Breast epithelium (tissue), 4 donors: ENCODE results near the gene RPL29. TPM values are rescaled to one million over a fixed set of nuclear protein-coding genes. Genes with fewer than 3 reads are reported as not detected.

Experiments used
- DNase-seq, 2 donors: peaks; one replicate each; pipeline ENCODE4 v3.0.0-alpha.2; 2019; ENCODE audit warnings: low spot score in 2 of 2
- H3K27ac ChIP-seq, 2 donors: fragments of 200-600 bp; sonication (generic) in 1 of 2; one replicate each; pipeline ENCODE4 v1.5.1; 2016 to 2019; ENCODE audit warnings: mild to moderate bottlenecking in 1 of 2
- H3K27me3 ChIP-seq, 2 donors: fragments of 200-600 bp; sonication (generic) in 1 of 2; one replicate each; pipeline versions ENCODE4 v1.5.1 to v1.6.0; 2017 to 2019; ENCODE audit warnings: control low read depth in 1 of 2, mild to moderate bottlenecking in 1 of 2
- H3K36me3 ChIP-seq: fragments of 200-600 bp; one replicate; pipeline ENCODE4 v1.5.1; 2019
- H3K4me1 ChIP-seq, 2 donors: fragments of 200-600 bp; sonication (generic); one replicate each; pipeline ENCODE4 v1.5.1; 2016 to 2019; ENCODE audit warnings: control low read depth in 1 of 2
- H3K4me3 ChIP-seq, 3 donors: fragments of 200-600 bp; sonication (generic); 1 replicate in 2 of 3; 2 replicates in 1 of 3; pipeline ENCODE4 v1.5.1; 2016 to 2019; ENCODE audit warnings: mild to moderate bottlenecking in 3 of 3, moderate library complexity in 2 of 3
- H3K9me3 ChIP-seq, 2 donors: fragments of 200-600 bp; sonication (generic) in 1 of 2; one replicate each; pipeline ENCODE4 v1.5.1; 2016 to 2019; ENCODE audit warnings: control low read depth in 1 of 2
- POLR2A ChIP-seq: fragments of 450-650 bp; IDR thresholded peaks from one replicate; pipeline ENCODE4 v1.6.1; 2016; ENCODE audit warnings: antibody characterized with exemption, mild to moderate bottlenecking, moderate library complexity
- POLR2AphosphoS5 ChIP-seq, 3 donors: sonication (generic); formaldehyde crosslinking; IDR thresholded peaks; one replicate each; pipeline ENCODE4 v1.6.1; 2017; ENCODE audit warnings: antibody characterized with exemption in 3 of 3
- intact Hi-C: fragments of 100-400 bp; cut with DNase I; formaldehyde crosslinking; loops from one replicate; pipeline ENCODE4 v1.15.1; 2023; ENCODE audit warnings: low total_unique reads
- total RNA-seq, 3 donors: library from RNA; depleted of rRNA; stranded (reverse); fragments of >200 nt; gene quantifications; one replicate each; pipeline ENCODE4 v1.1.0, GENCODE V29; 2016
- TF ChIP-seq, protein P1 (sequence below), 3 donors: fragments of 450-650 bp; IDR thresholded peaks; one replicate each; pipeline ENCODE4 v1.5.1; 2016 to 2017; ENCODE audit warnings: antibody characterized with exemption in 3 of 3, mild to moderate bottlenecking in 3 of 3, moderate library complexity in 3 of 3

The RPL29 gene
- total RNA-seq, 3 donors from 2014 or later = 1,890 to 2,530 (median 2,229) TPM

DNA sequence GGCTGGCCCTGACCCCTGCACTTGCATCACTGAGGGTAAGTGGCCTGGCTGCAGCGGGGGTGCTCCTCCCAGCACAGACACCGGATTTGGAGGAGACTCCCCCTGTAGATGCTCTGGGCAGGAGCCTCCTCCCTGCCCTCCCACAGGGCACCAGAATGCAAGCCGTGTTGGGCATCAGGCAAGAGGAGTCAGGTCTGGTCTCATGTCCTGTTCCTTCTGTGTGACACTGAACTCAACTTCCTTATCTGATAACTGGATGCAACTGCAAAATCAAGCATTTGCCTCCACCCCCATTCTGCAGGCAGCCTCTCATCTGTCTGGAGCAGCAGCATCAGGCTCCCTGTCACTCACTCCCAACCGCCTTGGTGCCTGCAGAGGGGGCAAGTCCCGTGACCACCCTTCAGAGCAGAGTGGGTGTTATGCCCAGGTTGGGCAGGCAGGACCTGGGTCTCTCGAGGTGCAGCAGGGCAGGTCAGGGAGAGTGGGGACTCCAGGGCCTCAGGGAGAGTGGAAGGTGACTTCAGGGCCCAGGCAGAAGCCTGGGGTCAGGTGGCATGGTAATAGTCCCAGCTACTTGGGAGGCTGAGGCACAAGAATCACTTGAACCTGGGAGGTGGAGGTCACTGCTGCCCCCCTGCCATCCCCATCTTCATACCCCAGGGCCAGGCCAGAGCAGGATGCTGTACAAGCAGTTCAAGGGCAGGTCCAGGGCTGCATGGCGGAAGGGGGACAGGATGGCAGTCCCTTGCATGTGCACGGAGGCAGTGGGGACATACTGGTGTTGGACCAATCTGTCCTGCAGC lies 10.5 kb upstream of the RPL29 start:
- TF ChIP-seq POLR2A = no peak
- TF ChIP-seq, protein P1, sequence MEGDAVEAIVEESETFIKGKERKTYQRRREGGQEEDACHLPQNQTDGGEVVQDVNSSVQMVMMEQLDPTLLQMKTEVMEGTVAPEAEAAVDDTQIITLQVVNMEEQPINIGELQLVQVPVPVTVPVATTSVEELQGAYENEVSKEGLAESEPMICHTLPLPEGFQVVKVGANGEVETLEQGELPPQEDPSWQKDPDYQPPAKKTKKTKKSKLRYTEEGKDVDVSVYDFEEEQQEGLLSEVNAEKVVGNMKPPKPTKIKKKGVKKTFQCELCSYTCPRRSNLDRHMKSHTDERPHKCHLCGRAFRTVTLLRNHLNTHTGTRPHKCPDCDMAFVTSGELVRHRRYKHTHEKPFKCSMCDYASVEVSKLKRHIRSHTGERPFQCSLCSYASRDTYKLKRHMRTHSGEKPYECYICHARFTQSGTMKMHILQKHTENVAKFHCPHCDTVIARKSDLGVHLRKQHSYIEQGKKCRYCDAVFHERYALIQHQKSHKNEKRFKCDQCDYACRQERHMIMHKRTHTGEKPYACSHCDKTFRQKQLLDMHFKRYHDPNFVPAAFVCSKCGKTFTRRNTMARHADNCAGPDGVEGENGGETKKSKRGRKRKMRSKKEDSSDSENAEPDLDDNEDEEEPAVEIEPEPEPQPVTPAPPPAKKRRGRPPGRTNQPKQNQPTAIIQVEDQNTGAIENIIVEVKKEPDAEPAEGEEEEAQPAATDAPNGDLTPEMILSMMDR (IDR thresholded peaks at IDR 0.05) = no peak
- TF ChIP-seq POLR2AphosphoS5 (IDR thresholded peaks at IDR 0.05) = no peak
- Histone ChIP-seq H3K27me3 (no peaks in the 10 kb centered on the region), H3K9me3 (no peaks in the 10 kb centered on the region), H3K4me3 (peak overlapping the region in 1 of 3 donors; percentile 54), H3K27ac (peak overlapping the region; percentile 55 to 70), H3K4me1 (peaks cover 7 to 12% of the 10 kb centered on the region in 2 donors), H3K36me3 (no peaks in the 10 kb centered on the region)
- no peak for DNase-seq
- intact Hi-C loops = loop anchor here (10.0 kb wide), 1 partner anchor 49 kb away; the partner anchor contains the start of gene DUSP7

DNA sequence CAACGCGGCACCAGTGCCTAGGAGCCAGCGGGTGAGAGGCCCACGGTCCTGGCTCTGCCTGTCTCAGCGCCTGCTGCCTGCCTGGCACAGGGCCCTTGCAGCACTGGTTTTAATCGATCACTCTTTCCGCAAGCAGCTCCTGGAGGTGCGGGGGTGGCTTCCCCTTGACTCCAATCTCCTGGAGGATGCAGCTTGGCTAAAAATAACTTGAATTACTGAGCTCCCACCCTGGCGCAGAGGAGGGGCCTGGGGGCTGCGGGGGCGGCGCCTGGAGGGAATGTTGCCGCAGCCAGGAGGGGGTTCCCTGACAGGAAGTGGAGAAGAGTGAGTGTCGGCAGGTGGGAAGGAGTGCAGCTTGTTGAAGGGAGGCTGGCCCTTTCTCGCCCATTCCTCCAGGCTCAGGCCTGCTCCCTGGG lies 9.9 kb upstream of the RPL29 start:
- H3K27me3 ChIP-seq = no peaks in the 10 kb centered on the region
- TF ChIP-seq POLR2AphosphoS5 (IDR thresholded peaks at IDR 0.05) (no peak), POLR2A (no peak)
- TF ChIP-seq, protein P1 (IDR thresholded peaks at IDR 0.05) = no peak
- DNase-seq = peak in 1 of 2 donors; percentile 43
- H3K4me1 ChIP-seq = peaks cover 7 to 12% of the 10 kb centered on the region in 2 donors
- no peaks in the 10 kb centered on the region for H3K9me3 ChIP-seq
- H3K36me3 ChIP-seq = no peaks in the 10 kb centered on the region
- H3K4me3 ChIP-seq = peak overlapping the region in 1 of 3 donors; percentile 54
- H3K27ac ChIP-seq = peak overlapping the region; percentile 55 to 70
- intact Hi-C loops = loop anchor here (10.0 kb wide), 1 partner anchor 49 kb away; the partner anchor contains the start of gene DUSP7

DNA sequence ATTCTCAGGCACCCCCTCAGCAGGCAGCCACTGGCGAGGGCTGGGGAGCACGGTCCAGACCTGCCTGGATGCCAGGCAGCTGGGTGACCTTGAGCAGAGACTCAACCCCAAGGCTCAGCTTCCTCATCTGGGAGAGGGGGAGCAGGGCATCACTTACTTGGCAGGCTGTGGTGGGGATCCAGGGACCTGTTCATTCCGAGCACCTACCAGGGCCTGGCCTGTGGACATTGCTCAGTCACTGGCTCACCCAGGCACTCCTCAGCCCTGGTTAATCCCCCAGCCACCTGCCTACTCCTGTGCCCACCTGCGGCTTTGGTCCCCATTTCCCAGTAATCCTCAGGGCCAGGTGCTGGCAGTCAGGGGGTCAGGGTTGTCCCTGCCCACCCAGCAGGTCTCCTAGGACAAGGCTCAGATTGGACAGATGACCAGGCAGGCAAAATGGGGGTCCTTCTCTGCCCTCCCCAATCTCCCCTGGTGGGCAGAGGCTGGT lies 9.3 kb upstream of the RPL29 start:
- no peaks in the 10 kb centered on the region for H3K36me3 ChIP-seq
- DNase-seq = no peak
- H3K27me3 ChIP-seq = no peaks in the 10 kb centered on the region
- intact Hi-C loops = loop anchor here (5.0 to 10.0 kb wide), 2 partner anchors 50 to 137 kb away; partner anchors contain the start of gene DUSP7
- TF ChIP-seq, protein P1 (IDR thresholded peaks at IDR 0.05) = no peak
- TF ChIP-seq POLR2AphosphoS5 (IDR thresholded peaks at IDR 0.05) (no peak), POLR2A (no peak)
- H3K4me1 ChIP-seq = peaks cover 7 to 12% of the 10 kb centered on the region in 2 donors
- no peak overlapping the region for H3K4me3 ChIP-seq
- H3K27ac ChIP-seq = peak overlapping the region; percentile 55 to 70
- no peaks in the 10 kb centered on the region for H3K9me3 ChIP-seq

DNA sequence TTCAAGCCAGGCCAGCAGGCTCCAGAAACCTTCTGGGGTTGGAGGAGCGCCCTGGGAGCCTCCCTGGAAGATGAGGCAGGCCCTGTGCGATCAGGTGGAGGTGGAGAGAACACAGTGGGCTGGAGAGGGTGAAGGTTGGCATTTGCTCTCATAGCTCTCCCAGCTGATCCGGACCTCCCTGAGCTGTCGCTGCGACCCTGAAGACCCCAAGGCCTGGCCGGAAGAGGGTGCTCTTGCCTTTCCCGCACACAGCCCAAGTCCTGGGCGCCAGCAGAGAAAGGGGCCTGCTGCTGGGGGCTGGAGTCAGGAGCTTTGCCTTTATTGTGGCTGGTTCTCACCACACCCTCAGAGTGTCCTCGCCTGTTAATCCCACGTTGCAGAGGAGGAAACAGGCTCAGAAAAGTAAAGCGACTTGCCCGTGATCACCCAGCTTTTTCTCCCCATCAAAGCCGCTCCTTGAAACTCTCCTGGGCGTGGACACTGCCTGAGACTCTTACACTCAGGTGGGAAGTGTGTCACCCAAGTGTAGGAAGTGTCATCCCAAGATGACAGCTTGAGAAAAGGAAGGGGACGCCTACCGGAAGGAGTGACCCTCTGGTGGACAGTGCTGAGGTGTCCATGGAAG lies 8.6 kb upstream of the RPL29 start:
- H3K4me1 ChIP-seq = peaks cover 7 to 12% of the 10 kb centered on the region in 2 donors
- intact Hi-C loops = loop anchor here (5.0 to 10.0 kb wide), 2 partner anchors 51 to 138 kb away; partner anchors contain the start of gene DUSP7
- no peaks in the 10 kb centered on the region for H3K27me3 ChIP-seq
- H3K27ac ChIP-seq = no peak overlapping the region
- H3K4me3 ChIP-seq = no peak overlapping the region
- no peaks in the 10 kb centered on the region for H3K36me3 ChIP-seq
- no peak for DNase-seq
- no peak for TF ChIP-seq POLR2A
- no peak for TF ChIP-seq POLR2AphosphoS5 (IDR thresholded peaks at IDR 0.05)
- H3K9me3 ChIP-seq = no peaks in the 10 kb centered on the region

DNA sequence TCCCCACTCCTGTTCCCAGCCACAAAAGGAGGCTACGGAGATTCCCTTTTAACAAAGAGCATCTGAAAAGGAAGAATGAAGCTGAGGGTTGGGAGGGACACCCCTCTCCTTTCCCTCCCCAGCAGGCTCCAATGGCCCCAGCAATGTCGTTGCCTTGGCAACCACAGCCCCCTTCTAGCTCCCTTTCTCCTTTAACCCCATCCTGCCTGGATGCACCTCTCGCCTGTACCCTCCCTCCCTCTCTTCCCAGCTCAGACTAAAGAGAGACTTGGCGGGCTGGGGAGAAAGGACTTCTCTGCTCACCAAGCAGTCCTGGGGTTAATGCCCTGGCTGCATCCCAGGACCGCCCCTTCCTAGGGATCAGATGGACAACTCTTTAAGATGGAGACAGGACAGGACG lies 7.1 kb upstream of the RPL29 start:
- intact Hi-C loops = loop anchor here (5.0 to 10.0 kb wide), 2 partner anchors 52 to 140 kb away; partner anchors contain the start of gene DUSP7
- Histone ChIP-seq H3K4me3 (no peak overlapping the region), H3K4me1 (peaks cover 7 to 12% of the 10 kb centered on the region in 2 donors), H3K36me3 (no peaks in the 10 kb centered on the region), H3K27me3 (no peaks in the 10 kb centered on the region), H3K9me3 (no peaks in the 10 kb centered on the region), H3K27ac (no peak overlapping the region)
- no peak for DNase-seq
- TF ChIP-seq POLR2AphosphoS5 (IDR thresholded peaks at IDR 0.05) (no peak), POLR2A (no peak)
- TF ChIP-seq, protein P1 (IDR thresholded peaks at IDR 0.05) = no peak
